GM21515 (cell line): ENCODE results near the gene FIBP.

Experiments
- ATAC-seq: cut with Tn5 transposase; IDR thresholded peaks from one replicate; pipeline ENCODE4 v1.9.1; 2021; ENCODE audit not compliant: unreplicated experiment

FIBP gene

DNA sequence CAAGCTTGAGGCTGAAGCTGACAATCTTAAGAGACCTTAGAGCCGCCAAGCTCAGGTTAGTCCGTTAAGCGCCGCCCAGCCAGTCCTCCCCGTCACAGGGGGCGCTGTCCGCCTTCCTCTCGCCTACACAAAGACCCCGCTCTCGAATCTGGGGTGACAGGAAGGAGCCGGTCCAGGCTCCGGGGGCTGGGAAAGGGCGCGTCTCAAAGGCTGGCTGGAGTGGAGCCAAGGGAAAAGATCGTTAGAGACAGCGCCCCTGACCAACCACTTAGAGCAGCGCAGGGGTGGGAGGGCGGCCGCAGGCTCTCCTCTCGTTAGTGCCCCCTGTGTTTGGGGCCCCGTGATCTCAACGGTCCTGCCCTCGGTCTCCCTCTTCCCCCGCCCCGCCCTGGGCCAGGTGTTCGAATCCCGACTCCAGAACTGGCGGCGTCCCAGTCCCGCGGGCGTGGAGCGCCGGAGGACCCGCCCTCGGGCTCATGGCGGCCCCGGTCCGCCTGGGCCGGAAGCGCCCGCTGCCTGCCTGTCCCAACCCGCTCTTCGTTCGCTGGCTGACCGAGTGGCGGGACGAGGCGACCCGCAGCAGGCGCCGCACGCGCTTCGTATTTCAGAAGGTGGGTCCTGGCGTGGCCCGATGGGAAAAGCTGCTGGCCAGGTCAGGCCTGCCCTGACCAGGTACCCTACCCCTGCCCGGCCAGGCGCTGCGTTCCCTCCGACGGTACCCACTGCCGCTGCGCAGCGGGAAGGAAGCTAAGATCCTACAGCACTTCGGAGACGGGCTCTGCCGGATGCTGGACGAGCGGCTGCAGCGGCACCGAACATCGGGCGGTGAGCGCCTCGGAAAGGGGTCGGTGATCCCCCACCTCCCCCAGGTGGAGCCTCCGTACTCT lies 27.8 kb downstream of the FIBP start, which contains the start of gene MUS81:
Gene MUS81, plus strand, starts transcription at position 156 of the 887 bp plus-strand sequence. Its CDS starts 321 bp downstream, at position 477.
- no peak for ATAC-seq

DNA sequence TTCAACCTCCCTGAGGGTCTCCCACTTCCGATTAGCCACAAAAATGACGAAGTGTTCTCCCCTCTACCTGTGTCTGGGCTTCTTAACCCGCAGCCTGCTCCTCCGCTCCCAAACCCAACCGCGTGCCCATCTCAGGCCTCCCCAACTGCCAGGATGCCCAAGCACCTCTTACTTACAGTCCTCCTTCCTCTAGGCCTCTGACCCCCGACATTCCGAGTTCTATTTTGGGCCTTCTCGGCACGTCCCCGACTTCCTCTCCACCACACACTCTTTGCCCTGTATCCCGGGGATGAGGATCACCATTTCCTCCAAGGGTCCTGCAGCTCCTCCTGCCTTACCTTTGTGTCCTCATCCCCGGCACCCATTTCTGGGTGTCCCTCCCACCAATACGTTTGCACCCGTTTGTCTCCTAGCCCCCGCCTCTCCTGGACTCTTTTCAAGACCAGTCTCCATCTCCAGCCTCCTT lies 28.4 kb downstream of the FIBP start:
- ATAC-seq = no peak

- ATAC-seq = peak; percentile 51
Measured at GRCh38 chr11:65859095-65859811, 29.0 kb downstream of the FIBP start.

DNA sequence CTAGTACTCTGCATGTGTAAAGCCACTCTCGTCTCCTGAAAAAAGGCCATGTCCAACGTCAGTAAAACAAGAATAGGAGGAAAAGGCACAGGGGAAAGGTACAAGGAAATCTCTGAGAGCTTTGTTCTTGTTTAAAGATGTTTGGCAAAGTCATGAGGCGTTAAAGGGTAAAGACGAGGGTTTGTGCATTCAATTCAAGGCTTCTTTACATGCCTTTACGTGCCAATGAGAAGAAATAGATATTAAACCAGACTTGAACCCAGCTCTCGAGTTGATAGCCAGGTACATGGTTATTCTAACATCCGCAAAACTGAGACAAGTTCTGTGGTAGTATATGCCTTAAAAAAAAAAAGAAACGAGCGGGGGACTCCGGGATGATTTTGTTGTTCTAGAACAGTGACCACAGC lies 29.6 kb downstream of the FIBP start:
- no peak for ATAC-seq

DNA sequence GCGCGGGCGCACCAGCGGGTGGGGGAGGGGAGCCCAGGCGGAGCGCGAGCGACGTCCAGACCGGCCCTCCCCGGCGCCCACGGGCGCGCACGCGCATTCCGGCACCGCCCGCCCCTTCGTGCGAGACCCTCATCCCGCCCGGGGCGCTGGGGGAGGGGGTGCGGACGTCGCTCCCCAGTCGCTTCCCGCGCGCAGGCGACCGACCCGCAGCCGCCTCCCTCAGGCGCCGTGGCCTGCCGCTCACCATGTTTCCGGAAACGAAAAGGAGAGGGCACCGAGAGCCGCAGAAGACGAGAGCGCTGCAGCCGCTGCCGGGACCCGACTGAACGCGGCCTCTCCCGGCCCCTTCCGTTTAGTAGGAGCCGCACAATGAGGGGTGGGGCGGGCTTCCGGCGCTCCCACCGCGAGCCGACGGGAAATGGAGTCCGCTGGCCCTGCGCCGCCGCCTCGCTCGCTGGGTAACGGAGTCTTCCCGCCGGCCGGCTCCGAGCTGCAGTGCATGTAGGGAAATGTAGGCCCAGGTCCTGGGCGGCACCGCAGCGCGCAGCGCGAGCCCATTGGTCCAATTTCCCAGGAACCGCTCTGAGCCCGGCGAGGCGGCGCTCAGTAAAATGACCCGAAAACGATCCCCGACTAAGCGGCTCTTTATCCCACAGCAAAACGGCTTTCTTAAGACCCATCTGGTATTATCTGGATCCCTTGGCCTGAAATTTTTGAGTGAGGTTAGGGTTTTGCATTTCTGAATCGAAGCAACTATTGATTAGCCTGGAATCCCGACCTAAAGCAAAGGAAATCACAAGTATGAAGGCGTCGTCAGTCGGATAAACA lies 30.2 kb downstream of the FIBP start, which contains the start of gene CFL1:
Gene CFL1, minus strand, starts transcription at position 328 of the 828 bp plus-strand sequence. Its CDS starts 81 bp downstream, at position 247.
- peak; percentile 48 for ATAC-seq

GRCh38 chr11:65857500-65857852 lies 30.8 kb downstream of the FIBP start:
- no peak for ATAC-seq

DNA sequence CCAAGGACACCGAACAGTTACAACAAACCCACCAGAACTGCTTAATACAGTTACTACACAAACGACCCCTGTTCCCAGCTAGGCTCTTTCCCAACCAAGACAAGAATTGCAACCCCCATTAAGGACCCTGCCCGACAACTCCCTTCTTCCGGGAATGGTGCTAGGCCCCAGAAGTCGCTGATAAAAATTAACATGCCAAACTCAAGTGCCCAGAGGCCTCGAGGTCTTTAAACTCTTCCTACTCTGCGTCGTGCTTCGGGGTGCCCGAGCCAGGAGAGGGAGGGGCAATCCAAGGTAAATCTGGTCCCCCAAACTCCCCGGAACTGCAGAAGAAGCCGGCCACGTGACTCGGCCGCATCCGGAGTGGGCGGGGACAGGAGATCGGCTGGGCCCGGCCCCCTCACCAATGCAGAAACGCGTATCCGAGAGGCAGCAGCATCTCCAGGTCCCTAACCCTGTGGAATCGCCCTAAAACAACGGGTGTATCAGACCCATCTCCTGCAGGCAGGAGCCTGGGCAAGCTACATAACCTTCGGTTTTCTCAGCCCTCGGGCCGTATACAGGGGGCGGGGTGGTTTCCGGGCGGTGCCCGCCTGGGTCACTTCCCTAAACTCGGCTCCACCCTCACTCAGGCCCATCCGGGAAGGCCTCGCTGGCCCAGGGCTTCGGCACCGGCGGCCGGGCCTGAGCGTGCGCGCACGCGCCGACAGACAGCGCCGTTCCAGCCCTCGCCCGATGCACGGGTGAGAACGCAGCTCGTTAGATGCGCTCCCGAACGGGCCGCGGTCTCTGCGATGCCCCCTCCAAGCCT lies 31.4 kb downstream of the FIBP start:
- no peak for ATAC-seq

DNA sequence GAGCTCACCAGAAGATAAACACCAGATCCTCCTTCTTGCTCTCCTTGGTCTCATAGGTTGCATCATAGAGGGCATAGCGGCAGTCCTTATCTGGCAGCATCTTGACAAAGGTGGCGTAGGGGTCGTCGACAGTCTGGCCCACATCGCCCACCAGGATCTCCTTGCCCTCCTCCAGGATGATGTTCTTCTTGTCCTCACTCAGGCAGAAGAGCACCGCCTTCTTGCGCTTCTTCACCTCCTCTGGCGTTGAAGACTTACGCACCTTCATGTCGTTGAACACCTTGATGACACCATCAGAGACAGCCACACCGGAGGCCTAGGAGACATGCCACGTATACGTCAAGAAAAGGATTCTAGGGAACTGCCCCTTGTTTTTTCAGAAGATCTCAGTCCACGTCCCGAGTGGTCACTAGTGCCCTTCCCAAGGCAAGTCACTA lies 32.3 kb downstream of the FIBP start:
- no peak for ATAC-seq

DNA sequence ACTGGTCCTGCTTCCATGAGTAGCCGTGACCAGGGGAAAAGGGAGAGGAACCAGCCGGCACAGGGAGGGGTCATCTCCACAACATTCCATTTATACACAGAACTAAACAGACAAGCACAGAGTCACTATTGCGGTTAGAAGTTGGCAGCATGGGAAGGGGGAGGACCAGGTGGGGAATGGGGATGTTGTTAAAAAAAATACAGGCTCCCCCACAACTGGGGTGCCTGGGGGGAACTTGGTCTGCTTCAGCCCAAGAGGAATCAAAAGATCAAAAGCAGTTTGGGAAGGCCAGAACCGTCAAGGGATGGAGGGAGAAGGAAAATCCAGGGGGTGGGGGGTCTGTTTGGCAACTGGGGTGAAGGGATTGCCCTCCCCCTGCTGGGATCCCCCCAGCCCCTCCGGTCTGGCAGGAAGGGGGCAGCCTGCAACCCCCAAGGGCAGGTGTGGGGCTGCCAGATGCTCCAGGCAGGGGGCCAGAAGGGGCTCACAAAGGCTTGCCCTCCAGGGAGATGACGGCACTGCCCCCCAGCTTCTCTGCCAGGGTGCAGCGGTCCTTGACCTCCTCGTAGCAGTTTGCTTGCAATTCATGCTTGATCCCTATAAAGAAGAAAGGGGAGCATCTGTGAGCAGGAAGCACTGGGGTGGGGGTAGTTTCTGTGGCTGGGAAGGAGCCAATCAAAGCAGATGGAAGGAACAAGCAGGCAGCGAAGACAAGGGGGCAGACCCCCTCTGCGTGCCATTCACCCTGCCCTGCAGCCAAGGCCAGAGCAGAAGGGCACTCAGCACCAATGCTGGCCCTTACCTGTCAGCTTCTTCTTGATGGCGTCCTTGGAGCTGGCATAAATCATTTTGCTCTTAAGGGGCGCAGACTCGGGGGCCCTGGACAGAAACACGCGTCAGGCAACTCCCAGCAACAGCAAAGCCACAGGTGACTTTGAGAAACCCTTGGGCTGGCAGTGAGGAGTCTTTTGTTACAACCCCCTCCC lies 33.1 kb downstream of the FIBP start:
- ATAC-seq = no peak

- no peak for ATAC-seq
Measured at GRCh38 chr11:65854161-65854592, 34.1 kb downstream of the FIBP start.

- no peak for ATAC-seq
Measured at GRCh38 chr11:65853246-65853979, 34.9 kb downstream of the FIBP start.

DNA sequence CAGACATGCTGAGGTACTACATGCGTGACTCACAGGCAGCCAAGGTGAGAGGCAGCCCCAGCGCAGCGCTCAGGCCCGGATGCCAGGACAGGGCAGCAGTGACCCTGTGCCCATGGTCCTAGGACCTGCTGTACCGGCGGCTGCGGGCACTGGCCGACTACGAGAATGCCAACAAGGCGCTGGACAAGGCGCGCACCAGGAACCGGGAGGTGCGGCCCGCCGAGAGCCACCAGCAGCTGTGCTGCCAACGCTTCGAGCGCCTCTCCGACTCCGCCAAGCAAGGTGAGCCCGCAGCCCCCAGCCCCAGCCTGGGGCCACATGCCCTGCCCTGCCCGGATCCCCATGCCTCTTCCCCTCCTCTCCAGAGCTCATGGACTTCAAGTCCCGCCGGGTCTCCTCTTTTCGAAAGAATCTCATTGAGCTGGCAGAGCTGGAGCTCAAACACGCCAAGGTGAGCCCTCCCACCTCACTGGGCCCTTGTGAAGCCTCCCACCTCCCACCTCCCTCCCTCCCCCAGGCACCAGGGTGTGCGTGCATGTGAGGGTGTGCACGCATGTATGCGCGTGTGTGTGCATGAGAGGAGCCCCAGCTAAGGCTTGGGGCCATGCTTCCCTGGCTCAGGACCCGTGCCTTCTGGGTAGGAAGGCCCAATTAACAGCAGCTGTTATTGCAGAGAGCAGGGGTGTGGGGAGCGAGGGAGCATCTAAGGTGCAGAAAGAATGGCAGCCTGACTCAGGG lies 35.6 kb downstream of the FIBP start:
- ATAC-seq = no peak

GRCh38 chr11:65851811-65852507 lies 36.3 kb downstream of the FIBP start:
- no peak for ATAC-seq

DNA sequence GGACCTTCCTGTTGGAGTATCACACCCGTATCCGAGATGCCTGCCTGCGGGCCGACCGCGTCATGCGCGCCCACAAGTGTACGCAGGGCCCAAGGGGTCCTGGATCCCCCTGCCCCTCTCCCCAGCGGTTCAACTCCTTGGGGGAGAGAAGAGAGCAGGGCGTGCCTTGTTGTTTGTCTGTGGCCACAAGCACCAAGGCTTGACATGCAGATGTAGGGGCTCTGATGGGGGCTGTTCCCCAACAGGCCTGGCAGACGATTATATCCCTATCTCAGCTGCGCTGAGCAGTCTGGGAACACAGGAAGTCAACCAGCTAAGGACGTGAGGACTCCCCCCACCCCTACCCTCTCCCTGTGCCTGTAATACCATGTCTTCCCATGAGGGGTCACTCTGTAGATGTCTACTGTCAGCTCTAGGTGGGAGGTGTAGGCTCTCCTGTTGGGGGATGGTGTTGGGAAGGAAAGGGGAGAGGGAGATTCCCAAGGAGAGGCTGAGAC lies 37.1 kb downstream of the FIBP start:
- no peak for ATAC-seq

DNA sequence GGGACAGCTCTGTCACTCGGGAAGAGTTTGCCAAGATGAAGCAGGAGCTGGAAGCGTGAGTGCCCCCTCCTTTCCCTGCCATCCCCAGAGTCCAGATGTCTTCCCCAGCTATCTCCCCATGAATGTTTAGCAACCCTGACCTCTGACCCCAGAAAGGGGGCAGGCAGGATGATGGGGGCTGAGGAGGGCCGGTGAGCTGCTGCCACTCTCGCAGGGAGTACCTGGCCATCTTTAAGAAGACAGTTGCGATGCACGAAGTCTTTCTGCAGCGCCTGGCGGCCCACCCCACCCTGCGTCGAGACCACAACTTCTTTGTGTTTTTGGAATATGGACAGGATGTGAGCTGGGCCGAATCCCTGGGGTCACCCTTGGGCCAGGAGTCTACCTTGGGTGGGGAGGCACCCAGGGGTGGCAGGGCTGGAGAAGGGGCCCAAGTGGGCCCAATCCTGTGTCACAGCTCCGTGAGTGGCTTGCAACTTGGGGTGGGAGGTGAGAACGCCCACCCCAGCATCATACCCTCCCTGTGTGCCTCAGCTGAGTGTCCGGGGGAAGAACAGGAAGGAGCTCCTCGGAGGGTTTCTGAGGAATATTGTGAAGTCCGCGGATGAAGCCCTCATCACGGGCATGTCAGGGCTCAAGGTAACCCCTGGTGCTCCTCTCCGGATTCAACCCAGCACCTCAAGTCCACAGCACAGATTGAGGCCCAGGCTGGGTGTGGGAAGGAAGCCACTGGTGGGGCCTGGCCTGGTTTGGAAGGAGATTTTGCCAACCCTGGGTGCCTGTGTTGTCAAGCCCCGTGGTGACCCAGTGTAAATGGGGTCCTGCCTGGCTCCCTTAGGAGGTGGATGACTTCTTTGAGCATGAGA lies 37.8 kb downstream of the FIBP start:
- ATAC-seq = no peak

- ATAC-seq = no peak
Measured at GRCh38 chr11:65849771-65850216, 38.5 kb downstream of the FIBP start.
